Posterior cingulate gyrus (tissue), 11 donors: ENCODE data around the gene VOPP1.

Experiments
- DNase-seq, 10 donors: peaks; one replicate each; pipeline versions ENCODE4 v3.0.0 to v3.0.0-alpha.2; 2020 to 2021; ENCODE audit warnings: mixed read lengths in 3 of 10
- intact Hi-C: fragments of 100-400 bp; cut with DNase I; formaldehyde crosslinking; loops from one replicate; pipeline ENCODE4 v1.15.1; 2023

The VOPP1 gene

GRCh38 chr7:55429835-55430499 lies 142.3 kb downstream of the VOPP1 start:
- intact Hi-C loops: loop anchor here (10.0 kb wide), 1 partner anchor 165 kb away; no protein-coding TSS in a partner anchor
- DNase-seq: no peak

GRCh38 chr7:55427800-55428199 lies 144.5 kb downstream of the VOPP1 start:
- DNase-seq: peak in 1 of 10 donors; percentile 70
- intact Hi-C loops: no loop called here

GRCh38 chr7:55427342-55427741 lies 145.0 kb downstream of the VOPP1 start:
- intact Hi-C loops: no loop called here
- DNase-seq: no peak

- intact Hi-C loops: no loop called here
- DNase-seq: no peak
Observed at GRCh38 chr7:55426676-55427075, 145.6 kb downstream of the VOPP1 start.

GRCh38 chr7:55425141-55425752 lies 147.1 kb downstream of the VOPP1 start:
- intact Hi-C loops: no loop called here
- no peak for DNase-seq

- intact Hi-C loops: no loop called here
Observed at GRCh38 chr7:55423891-55424290, 148.4 kb downstream of the VOPP1 start.

GRCh38 chr7:55423277-55423711 lies 149.0 kb downstream of the VOPP1 start:
- peak in 1 of 10 donors; percentile 63 for DNase-seq
- intact Hi-C loops: no loop called here

More at GRCh38 chr7:55423891-55424290, 148.4 kb downstream of the VOPP1 start:
- DNase-seq: no peak
